Prostate gland (tissue), 2 donors: ENCODE measurements around the gene HRH4.

Experiments
- CTCF ChIP-seq, 4 experiments: fragments of 200-600 bp in 2 of 4; fragments of 450-650 bp in 2 of 4; sonication (generic) in 2 of 4; IDR thresholded peaks; 1 replicate in 3 of 4; 2 replicates in 1 of 4; pipeline ENCODE4 v1.5.1; 2016 to 2019; ENCODE audit warnings: antibody characterized with exemption in 4 of 4, mild to moderate bottlenecking in 2 of 4, moderate library complexity in 2 of 4
- POLR2A ChIP-seq: fragments of 450-650 bp; IDR thresholded peaks from one replicate; pipeline ENCODE4 v1.6.1; 2016; ENCODE audit warnings: antibody characterized with exemption, mild to moderate bottlenecking

GRCh38 chr18:24436939-24437338, 23.5 kb upstream of the HRH4 start:
- TF ChIP-seq CTCF (IDR thresholded peaks at IDR 0.05) (no peak), POLR2A (no peak)
